ENCODE data around the gene A3GALT2. TPM values are rescaled to one million over a fixed set of nuclear protein-coding genes. Genes with fewer than 3 reads are reported as not detected.

A3GALT2 gene
- total and polyA plus RNA-seq, 12 donors: 0.25 TPM; not detected in 11

GRCh38 chr1:33289858-33290154 is 31.1 kb downstream of the A3GALT2 start:
- intact Hi-C loops (cut with DNase I): loop anchor here in 4 of 10 donors (5.0 to 10.0 kb wide), 4 partner anchors 65 to 325 kb away; no protein-coding TSS in a partner anchor
- no peaks in the 10 kb centered on the region for H3K27me3 ChIP-seq
- no peak for DNase-seq
- H3K27ac ChIP-seq: peak overlapping the region in 3 of 10 donors; percentile 0 to 33 (median 26)
- no peaks in the 10 kb centered on the region for H3K9me3 ChIP-seq
- H3K4me1 ChIP-seq: peaks cover 0 to 47% (median 16%) of the 10 kb centered on the region in 9 donors
- no peak overlapping the region for H3K4me3 ChIP-seq
- no peak for TF ChIP-seq CTCF (IDR thresholded peaks at IDR 0.05)
- no peak for ATAC-seq
- H3K36me3 ChIP-seq: peaks cover 0 to 58% (median 2%) of the 10 kb centered on the region in 9 donors
- 81 to 84% methylated on average over 3 of the region's 3 CpGs for WGBS, 2 donors

DNA sequence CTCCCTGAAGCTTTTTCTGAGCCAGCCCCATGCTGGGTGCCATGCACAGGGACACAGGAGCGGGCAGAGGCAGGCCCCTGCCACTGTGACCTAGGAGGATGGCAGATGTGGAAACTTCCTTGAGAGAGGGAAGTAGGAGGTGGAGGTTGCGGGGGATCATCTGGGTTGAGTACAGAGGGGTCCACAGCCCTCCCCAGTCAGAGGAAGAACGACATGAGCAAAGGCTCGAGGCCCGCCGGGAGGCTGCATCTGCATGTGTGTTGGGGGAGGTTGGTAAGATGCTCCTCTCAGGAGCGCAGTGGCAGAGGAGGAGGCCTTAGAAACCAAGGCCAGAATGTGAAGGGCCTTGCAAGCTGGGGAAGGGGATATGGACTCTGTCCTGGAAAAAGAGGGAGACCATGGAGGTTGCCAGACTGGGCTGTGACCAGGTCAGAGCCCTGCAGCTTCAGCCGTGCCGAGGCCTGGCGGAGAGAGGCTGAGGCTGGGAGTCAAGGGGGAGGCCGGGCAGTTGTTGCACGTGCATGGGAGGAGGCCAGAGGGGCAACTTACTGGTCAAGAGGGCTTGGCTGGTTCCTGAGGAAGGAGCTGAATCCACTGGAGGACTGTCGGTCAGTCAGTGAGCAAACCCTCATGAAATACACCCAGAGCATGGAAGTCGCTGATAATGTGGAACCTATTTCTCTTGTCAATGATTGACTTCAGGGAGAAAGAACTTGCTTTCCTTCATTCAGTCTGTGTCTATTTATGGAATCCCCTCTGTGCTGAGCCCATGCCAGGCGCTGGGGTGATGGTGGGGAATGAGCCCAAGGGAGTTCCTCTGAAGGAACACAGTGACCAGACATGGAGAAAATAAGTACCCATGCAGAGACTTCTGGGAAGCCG is 31.7 kb downstream of the A3GALT2 start:
- peak in 6 of 8 donors; percentile 53 to 69 (median 62) for ATAC-seq
- Histone ChIP-seq H3K4me1 (peaks cover 0 to 47% (median 16%) of the 10 kb centered on the region in 9 donors), H3K36me3 (peaks cover 0 to 58% (median 0%) of the 10 kb centered on the region in 9 donors), H3K27ac (peak overlapping the region in 5 of 10 donors; percentile 0 to 52 (median 33)), H3K27me3 (no peaks in the 10 kb centered on the region), H3K4me3 (no peak overlapping the region), H3K9me3 (no peaks in the 10 kb centered on the region)
- TF ChIP-seq CTCF (IDR thresholded peaks at IDR 0.05): no peak
- intact Hi-C loops (cut with DNase I): no loop called here
- no peak for DNase-seq
- WGBS, 2 donors: 81 to 83% methylated on average over 16 of the region's 16 CpGs

GRCh38 chr1:33287317-33287716 is 33.6 kb downstream of the A3GALT2 start:
- Histone ChIP-seq H3K4me3 (no peak overlapping the region), H3K27ac (peak overlapping the region in 4 of 10 donors; percentile 7 to 54 (median 32)), H3K9me3 (no peaks in the 10 kb centered on the region), H3K4me1 (peaks cover 0 to 43% (median 16%) of the 10 kb centered on the region in 9 donors), H3K27me3 (no peaks in the 10 kb centered on the region), H3K36me3 (peaks cover 0 to 68% (median 11%) of the 10 kb centered on the region in 9 donors)
- intact Hi-C loops (cut with DNase I): no loop called here
- DNase-seq: no peak
- peak in 1 of 8 donors; percentile 26 for ATAC-seq
- no peak for TF ChIP-seq CTCF (IDR thresholded peaks at IDR 0.05)
- WGBS, 2 donors: 63 to 73% methylated on average over 2 of the region's 2 CpGs

GRCh38 chr1:33286451-33287185 is 34.3 kb downstream of the A3GALT2 start:
- no peaks in the 10 kb centered on the region for H3K27me3 ChIP-seq
- H3K27ac ChIP-seq: peak overlapping the region in 3 of 10 donors; percentile 7 to 54 (median 30)
- no peaks in the 10 kb centered on the region for H3K9me3 ChIP-seq
- H3K36me3 ChIP-seq: peaks cover 0 to 74% (median 18%) of the 10 kb centered on the region in 9 donors
- DNase-seq (no peak), ATAC-seq (peak in 1 of 8 donors; percentile 19)
- WGBS, 2 donors: 75 to 79% methylated on average over 8 of the region's 8 CpGs
- intact Hi-C loops (cut with DNase I): no loop called here
- peaks cover 0 to 43% (median 16%) of the 10 kb centered on the region in 9 donors for H3K4me1 ChIP-seq
- H3K4me3 ChIP-seq: no peak overlapping the region
- no peak for TF ChIP-seq CTCF (IDR thresholded peaks at IDR 0.05)
